Esophagus muscularis mucosa (tissue), 4 donors: ENCODE measurements around the gene KLHL11. TPM values are rescaled to one million over a fixed set of nuclear protein-coding genes. Genes with fewer than 3 reads are reported as not detected.
A peak's percentile ranks its signal among the peaks of the same experiment; 100 is the strongest.

Experiments
- DNase-seq: peaks from one replicate; pipeline ENCODE4 v3.0.0-alpha.2; 2017; ENCODE audit errors: extremely low spot score
- H3K27ac ChIP-seq, 4 donors: fragments of 200-600 bp; sonication (generic); replicated peaks in 1 of 4; 1 replicate in 3 of 4; 2 replicates in 1 of 4; pipeline ENCODE4 v1.5.1; 2016 to 2019; ENCODE audit warnings: mild to moderate bottlenecking in 1 of 4
- H3K27me3 ChIP-seq, 4 donors: fragments of 200-600 bp; sonication (generic); one replicate each; pipeline versions ENCODE4 v1.5.1 to v1.6.0; 2016 to 2019
- H3K36me3 ChIP-seq, 4 donors: fragments of 200-600 bp; sonication (generic); one replicate each; pipeline ENCODE4 v1.5.1; 2016 to 2019
- H3K4me1 ChIP-seq, 4 donors: fragments of 200-600 bp; sonication (generic); one replicate each; pipeline ENCODE4 v1.5.1; 2016 to 2019
- H3K4me3 ChIP-seq, 4 donors: fragments of 200-600 bp; sonication (generic); 1 replicate in 2 of 4; 2 replicates in 2 of 4; pipeline ENCODE4 v1.5.1; 2016 to 2019; ENCODE audit warnings: mild to moderate bottlenecking in 4 of 4, moderate library complexity in 1 of 4
- H3K9me3 ChIP-seq, 4 donors: fragments of 200-600 bp; sonication (generic); 1 replicate in 3 of 4; 2 replicates in 1 of 4; pipeline ENCODE4 v1.5.1; 2016 to 2019
- CTCF ChIP-seq, 3 experiments: fragments of 200-600 bp in 2 of 3; fragments of 450-650 bp in 1 of 3; sonication (generic) in 2 of 3; IDR thresholded peaks; one replicate each; pipeline ENCODE4 v1.5.1; 2017 to 2019; ENCODE audit warnings: antibody characterized with exemption in 3 of 3, mild to moderate bottlenecking in 2 of 3, moderate library complexity in 1 of 3
- EP300 ChIP-seq: sonication (generic); formaldehyde crosslinking; IDR thresholded peaks from one replicate; pipeline ENCODE4 v1.6.1; 2017; ENCODE audit warnings: antibody characterized with exemption
- POLR2A ChIP-seq: fragments of 450-650 bp; IDR thresholded peaks from one replicate; pipeline ENCODE4 v1.6.1; 2017; ENCODE audit warnings: antibody characterized with exemption, moderate library complexity, mild to moderate bottlenecking, low read depth
- POLR2AphosphoS5 ChIP-seq, 2 donors: sonication (generic); formaldehyde crosslinking; IDR thresholded peaks; one replicate each; pipeline ENCODE4 v1.6.1; 2017; ENCODE audit warnings: antibody characterized with exemption in 2 of 2
- WGBS: methylation state at CpG from one replicate; pipeline ENCODE4 v1.1.5; 2018; 5-methylcytosine and 5-hydroxymethylcytosine counted together
- intact Hi-C: fragments of 100-400 bp; cut with DNase I; formaldehyde crosslinking; loops from one replicate; pipeline ENCODE4 v1.15.1; 2023
- total RNA-seq, 4 donors: library from RNA; depleted of rRNA; stranded (reverse); fragments of >200 nt; gene quantifications; one replicate each; pipeline versions ENCODE4 v1.1.0 to v1.2.1, GENCODE V29; 2016

The KLHL11 gene
- total RNA-seq, 4 donors from 2014 or later: 12.4 to 24.2 (median 17.2) TPM

GRCh38 chr17:41870097-41870496 lies 4.9 kb upstream of the KLHL11 start:
- WGBS: 97% methylated on average over 2 of the region's 2 CpGs
- intact Hi-C loops: no loop called here
- peaks cover 31 to 84% (median 76%) of the 10 kb centered on the region in 4 donors for H3K36me3 ChIP-seq
- no peak overlapping the region for H3K27ac ChIP-seq
- no peak for DNase-seq
- no peak overlapping the region for H3K4me3 ChIP-seq
- TF ChIP-seq EP300 (no peak), POLR2A (no peak), POLR2AphosphoS5 (IDR thresholded peaks at IDR 0.05) (no peak), CTCF (IDR thresholded peaks at IDR 0.05) (no peak)
- no peaks in the 10 kb centered on the region for H3K27me3 ChIP-seq
- H3K9me3 ChIP-seq: no peaks in the 10 kb centered on the region
- peaks cover 0 to 3% (median 2%) of the 10 kb centered on the region in 4 donors for H3K4me1 ChIP-seq

- H3K36me3 ChIP-seq: peaks cover 31 to 77% (median 73%) of the 10 kb centered on the region in 4 donors
- WGBS: 75% methylated on average over 9 of the region's 9 CpGs
- no peak overlapping the region for H3K4me3 ChIP-seq
- H3K27me3 ChIP-seq: no peaks in the 10 kb centered on the region
- H3K9me3 ChIP-seq: no peaks in the 10 kb centered on the region
- intact Hi-C loops: loop anchor here (5.0 kb wide), 1 partner anchor 57 kb away; the partner anchor contains the start of genes FKBP10 and P3H4
- no peak overlapping the region for H3K27ac ChIP-seq
- no peak for TF ChIP-seq CTCF (IDR thresholded peaks at IDR 0.05)
- TF ChIP-seq EP300: no peak
- TF ChIP-seq POLR2A: no peak
- peaks cover 0 to 5% (median 2%) of the 10 kb centered on the region in 4 donors for H3K4me1 ChIP-seq
- DNase-seq: no peak
Measured at GRCh38 chr17:41869426-41869825, 4.2 kb upstream of the KLHL11 start.

GRCh38 chr17:41868568-41868967 lies 3.3 kb upstream of the KLHL11 start:
- Histone ChIP-seq H3K27ac (no peak overlapping the region), H3K4me1 (peaks cover 8 to 13% (median 10%) of the 10 kb centered on the region in 4 donors), H3K4me3 (no peak overlapping the region), H3K9me3 (no peaks in the 10 kb centered on the region), H3K27me3 (no peaks in the 10 kb centered on the region), H3K36me3 (peaks cover 29 to 69% (median 64%) of the 10 kb centered on the region in 4 donors)
- TF ChIP-seq POLR2AphosphoS5 (IDR thresholded peaks at IDR 0.05) (no peak), EP300 (no peak), POLR2A (no peak)
- 64% methylated on average over 3 of the region's 3 CpGs for WGBS
- DNase-seq: no peak
- intact Hi-C loops: loop anchor here (5.0 kb wide), 1 partner anchor 56 kb away; the partner anchor contains the start of genes FKBP10 and P3H4

- Histone ChIP-seq H3K36me3 (peaks cover 7 to 38% (median 35%) of the 10 kb centered on the region in 4 donors), H3K4me1 (peaks cover 28 to 44% (median 36%) of the 10 kb centered on the region in 4 donors), H3K27ac (peak overlapping the region; percentile 88 to 96 (median 93)), H3K27me3 (no peaks in the 10 kb centered on the region), H3K4me3 (peak overlapping the region; percentile 78 to 91 (median 80)), H3K9me3 (no peaks in the 10 kb centered on the region)
- DNase-seq: no peak
- TF ChIP-seq EP300 (no peak), CTCF (IDR thresholded peaks at IDR 0.05) (peak in 1 of 3 experiments; percentile 39), POLR2AphosphoS5 (IDR thresholded peaks at IDR 0.05) (no peak), POLR2A (no peak)
- 0% methylated on average over 10 of the region's 10 CpGs for WGBS
- intact Hi-C loops: loop anchor here (5.0 kb wide), 1 partner anchor 53 kb away; the partner anchor contains the start of genes FKBP10 and P3H4
Measured at GRCh38 chr17:41865596-41865893, 322 bp upstream of the KLHL11 start.

GRCh38 chr17:41864498-41864835 lies 756 bp downstream of the KLHL11 start:
- WGBS: under 1% methylated on average over 25 of the region's 25 CpGs
- Histone ChIP-seq H3K9me3 (no peaks in the 10 kb centered on the region), H3K4me1 (peaks cover 28 to 52% (median 43%) of the 10 kb centered on the region in 4 donors), H3K27ac (peak overlapping the region; percentile 88 to 96 (median 93)), H3K27me3 (no peaks in the 10 kb centered on the region), H3K4me3 (peak overlapping the region; percentile 78 to 91 (median 80)), H3K36me3 (peaks cover 7 to 28% (median 24%) of the 10 kb centered on the region in 4 donors)
- intact Hi-C loops: no loop called here
- no peak for DNase-seq
- TF ChIP-seq CTCF (IDR thresholded peaks at IDR 0.05) (no peak), POLR2AphosphoS5 (IDR thresholded peaks at IDR 0.05) (no peak), EP300 (no peak), POLR2A (no peak)
